Measurements from ENCODE around the gene TTC7B. TPM values are rescaled to one million over a fixed set of nuclear protein-coding genes. Genes with fewer than 3 reads are reported as not detected.

The TTC7B gene
- total RNA-seq, 1 donor from 2014 or later = 6.1 TPM

DNA sequence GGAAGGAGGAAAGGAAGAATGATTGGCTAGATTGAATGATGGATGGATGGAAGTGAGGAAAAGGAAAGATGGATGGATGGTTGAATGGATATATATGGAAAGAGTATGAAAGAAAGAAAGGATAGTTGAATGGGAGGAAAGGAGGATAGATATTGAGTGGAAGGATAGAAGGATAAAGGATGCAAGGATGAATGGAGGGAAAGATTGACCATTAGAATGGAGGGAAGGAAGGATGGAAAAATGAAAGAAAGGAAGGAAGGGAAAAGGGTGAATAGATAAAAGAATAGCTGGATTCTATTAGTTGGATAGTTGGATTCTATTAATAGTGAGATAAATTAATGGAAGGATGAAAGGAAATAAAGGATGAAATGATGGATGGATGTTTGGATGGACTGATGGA is 313.5 kb downstream of the TTC7B start:
- no peaks in the 10 kb centered on the region for H3K9me3 Mint-ChIP-seq
- DNase-seq (ENCODE audit: low spot score) = no peak
- H3K4me1 Mint-ChIP-seq (ENCODE audit: low read depth) = no peaks in the 10 kb centered on the region
- intact Hi-C loops (cut with micrococcal nuclease) = no loop called here
- no peaks in the 10 kb centered on the region for H3K36me3 Mint-ChIP-seq (ENCODE audit: low read depth)
- H3K27ac Mint-ChIP-seq = no peak overlapping the region
- peaks cover 3% of the 10 kb centered on the region for H3K27me3 Mint-ChIP-seq (ENCODE audit: low read depth)
- no peak overlapping the region for H3K4me3 Mint-ChIP-seq (ENCODE audit: low read depth)

DNA sequence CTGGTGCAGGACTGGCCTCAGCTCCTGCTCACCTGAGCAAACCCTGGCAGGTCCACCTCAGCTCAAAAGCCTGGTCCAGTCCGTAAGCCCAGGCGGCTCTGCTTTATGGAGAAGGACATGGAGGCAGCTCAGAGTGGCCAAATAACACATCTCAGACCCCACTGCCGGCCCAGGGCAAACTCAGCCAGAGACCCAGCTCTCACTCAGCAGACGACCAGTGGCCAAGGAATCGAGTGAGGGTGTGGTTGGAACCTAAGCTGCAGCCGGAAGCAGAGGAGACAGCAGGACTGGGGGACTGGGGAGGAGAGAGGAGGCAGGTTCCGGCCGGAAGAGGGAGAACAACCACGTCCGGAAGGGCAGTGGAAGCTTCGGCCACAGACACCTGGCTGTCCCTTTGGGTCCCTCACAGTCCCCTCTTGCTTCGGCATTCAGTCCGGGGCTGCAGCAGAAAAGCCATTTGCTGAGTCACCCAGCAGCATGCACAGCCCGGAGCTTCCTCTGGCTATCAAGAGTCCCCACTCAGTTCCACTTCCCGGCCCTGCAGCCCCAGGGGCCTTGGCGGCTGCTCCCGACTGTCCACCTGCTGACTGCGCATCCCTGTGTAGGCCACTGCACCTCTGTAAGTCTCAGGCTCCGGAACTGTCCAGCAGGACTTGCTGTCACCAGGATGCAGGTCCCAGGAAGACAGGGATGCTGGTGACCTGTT is 315.4 kb downstream of the TTC7B start:
- no peak overlapping the region for H3K4me3 Mint-ChIP-seq (ENCODE audit: low read depth)
- no peaks in the 10 kb centered on the region for H3K4me1 Mint-ChIP-seq (ENCODE audit: low read depth)
- H3K27me3 Mint-ChIP-seq (ENCODE audit: low read depth) = peaks cover 3% of the 10 kb centered on the region
- no peaks in the 10 kb centered on the region for H3K9me3 Mint-ChIP-seq
- no peak overlapping the region for H3K27ac Mint-ChIP-seq
- DNase-seq (ENCODE audit: low spot score) = no peak
- no peaks in the 10 kb centered on the region for H3K36me3 Mint-ChIP-seq (ENCODE audit: low read depth)
- intact Hi-C loops (cut with micrococcal nuclease) = no loop called here

DNA sequence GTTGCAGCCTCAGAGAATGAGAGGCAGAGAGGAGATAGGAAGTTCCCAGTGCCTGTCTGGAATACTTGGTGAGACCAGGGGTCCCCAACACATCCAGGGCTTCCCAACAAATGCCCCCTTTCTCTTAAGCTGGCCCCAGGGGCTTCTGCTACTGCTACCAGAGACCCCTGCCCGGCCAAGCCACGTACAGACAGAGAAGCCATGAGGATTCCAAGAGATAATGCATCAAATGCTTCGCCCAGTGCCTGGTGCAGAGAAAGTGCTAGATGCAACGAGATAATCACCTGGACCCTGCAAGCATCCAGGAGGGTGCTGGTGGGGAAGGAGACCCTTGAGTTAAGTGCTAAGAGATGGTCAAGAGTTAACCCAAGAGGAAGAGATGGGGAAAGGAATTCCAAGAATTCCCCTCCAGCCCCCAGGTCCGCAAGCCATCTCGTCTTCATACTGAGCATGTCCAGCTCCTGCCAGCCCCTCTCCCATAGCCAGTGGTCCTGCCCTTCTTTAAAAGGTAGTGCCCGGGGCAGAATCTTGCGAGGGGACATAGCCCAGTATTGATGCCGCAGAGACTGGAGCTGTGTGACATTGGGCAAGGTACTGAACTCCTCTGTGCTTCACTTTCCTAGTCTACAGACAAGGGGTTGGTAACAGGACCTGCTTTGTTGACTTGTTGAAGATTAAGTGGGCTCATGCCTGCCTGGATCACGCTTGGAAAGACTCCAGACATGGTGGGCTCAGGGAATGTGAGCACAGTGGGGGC is 316.1 kb downstream of the TTC7B start:
- no peaks in the 10 kb centered on the region for H3K4me1 Mint-ChIP-seq (ENCODE audit: low read depth)
- H3K36me3 Mint-ChIP-seq (ENCODE audit: low read depth) = no peaks in the 10 kb centered on the region
- H3K9me3 Mint-ChIP-seq = no peaks in the 10 kb centered on the region
- H3K27ac Mint-ChIP-seq = no peak overlapping the region
- H3K27me3 Mint-ChIP-seq (ENCODE audit: low read depth) = peaks cover 3% of the 10 kb centered on the region
- no peak overlapping the region for H3K4me3 Mint-ChIP-seq (ENCODE audit: low read depth)
- no peak for DNase-seq (ENCODE audit: low spot score)
- intact Hi-C loops (cut with micrococcal nuclease) = no loop called here

- H3K36me3 Mint-ChIP-seq (ENCODE audit: low read depth) = no peaks in the 10 kb centered on the region
- peaks cover 3% of the 10 kb centered on the region for H3K27me3 Mint-ChIP-seq (ENCODE audit: low read depth)
- DNase-seq (ENCODE audit: low spot score) = no peak
These were observed 317.1 kb downstream of the TTC7B start for GRCh38 chr14:90499121-90499520.

GRCh38 chr14:90498198-90498597 is 318.0 kb downstream of the TTC7B start:
- DNase-seq (ENCODE audit: low spot score) = no peak
- Mint-ChIP-seq H3K4me3 (ENCODE audit: low read depth) (no peak overlapping the region), H3K9me3 (no peaks in the 10 kb centered on the region), H3K27me3 (ENCODE audit: low read depth) (peaks cover 3% of the 10 kb centered on the region), H3K4me1 (ENCODE audit: low read depth) (no peaks in the 10 kb centered on the region), H3K36me3 (ENCODE audit: low read depth) (no peaks in the 10 kb centered on the region), H3K27ac (no peak overlapping the region)
- intact Hi-C loops (cut with micrococcal nuclease) = no loop called here

More at GRCh38 chr14:90499121-90499520, 317.1 kb downstream of the TTC7B start:
- Mint-ChIP-seq H3K27ac (no peak overlapping the region), H3K4me3 (ENCODE audit: low read depth) (no peak overlapping the region), H3K9me3 (no peaks in the 10 kb centered on the region), H3K4me1 (ENCODE audit: low read depth) (no peaks in the 10 kb centered on the region)
- intact Hi-C loops (cut with micrococcal nuclease) = no loop called here

DNA sequence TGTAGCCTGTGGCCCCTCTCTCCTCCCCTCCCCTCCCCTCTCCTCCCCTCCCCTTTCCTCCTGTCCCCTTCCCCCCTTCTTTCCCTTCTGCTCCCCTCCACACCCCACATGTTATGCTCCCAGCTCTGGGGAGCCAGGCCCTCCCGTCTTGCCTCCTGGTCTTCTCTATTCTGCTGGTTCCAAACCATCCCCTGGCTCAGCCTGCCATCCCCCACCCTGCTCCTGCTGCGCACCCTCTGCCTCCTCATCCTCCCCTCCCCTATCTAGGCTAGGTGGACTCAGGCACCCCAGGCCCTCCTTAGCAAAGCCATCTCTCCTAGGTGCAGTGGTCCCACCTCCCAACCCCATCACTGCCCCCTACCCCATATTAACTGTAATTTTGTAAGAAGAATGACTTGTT is 319.9 kb downstream of the TTC7B start:
- H3K4me3 Mint-ChIP-seq (ENCODE audit: low read depth) = no peak overlapping the region
- H3K4me1 Mint-ChIP-seq (ENCODE audit: low read depth) = no peaks in the 10 kb centered on the region
- H3K27ac Mint-ChIP-seq = no peak overlapping the region
- no peaks in the 10 kb centered on the region for H3K27me3 Mint-ChIP-seq (ENCODE audit: low read depth)
- no peak for DNase-seq (ENCODE audit: low spot score)
- intact Hi-C loops (cut with micrococcal nuclease) = no loop called here
- no peaks in the 10 kb centered on the region for H3K36me3 Mint-ChIP-seq (ENCODE audit: low read depth)
- no peaks in the 10 kb centered on the region for H3K9me3 Mint-ChIP-seq

DNA sequence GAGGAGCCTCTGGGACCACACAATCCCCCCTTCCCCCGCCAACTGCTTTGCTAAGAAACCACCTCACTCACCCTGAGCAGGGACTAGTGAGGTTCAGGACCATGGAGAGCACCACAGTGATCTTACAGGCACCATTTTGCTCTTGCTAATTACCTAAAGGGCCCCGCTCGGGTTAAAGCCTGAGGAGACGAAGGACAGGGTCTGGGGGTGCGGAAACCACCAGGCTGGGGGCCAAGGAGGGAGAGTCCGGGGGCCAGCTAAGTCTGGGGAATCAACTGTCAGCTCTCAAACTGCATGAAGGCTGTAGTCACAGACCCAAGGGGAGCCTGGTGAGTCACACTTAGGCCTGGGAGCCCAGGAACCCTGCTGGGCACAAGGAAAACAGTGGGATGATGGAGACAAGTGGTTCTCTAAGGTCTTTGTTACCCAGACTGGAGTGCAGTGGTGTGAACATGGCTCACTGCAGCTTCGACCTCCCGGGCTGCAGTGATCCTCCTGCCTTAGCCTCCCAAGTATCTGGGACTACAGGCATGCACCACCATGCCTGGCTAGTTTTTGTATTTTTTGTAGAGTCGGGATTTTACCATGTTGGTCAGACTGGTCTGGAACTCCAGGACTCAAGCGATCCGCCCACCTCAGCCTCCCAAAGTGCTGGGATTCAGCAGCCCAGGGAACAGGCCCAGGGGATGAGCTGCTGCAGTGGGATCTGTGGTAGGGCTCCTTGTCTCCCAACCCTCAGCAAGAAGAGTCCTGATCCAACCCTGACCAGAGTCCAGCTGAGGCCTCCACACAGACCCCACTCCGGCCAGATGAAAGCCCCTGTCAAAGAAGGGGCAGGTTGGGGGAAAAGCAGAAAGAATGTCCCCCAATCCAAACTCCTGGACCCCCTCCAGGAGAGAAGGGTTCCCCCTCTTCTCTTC is 320.6 kb downstream of the TTC7B start:
- no peak overlapping the region for H3K4me3 Mint-ChIP-seq (ENCODE audit: low read depth)
- no peaks in the 10 kb centered on the region for H3K27me3 Mint-ChIP-seq (ENCODE audit: low read depth)
- H3K36me3 Mint-ChIP-seq (ENCODE audit: low read depth) = no peaks in the 10 kb centered on the region
- DNase-seq (ENCODE audit: low spot score) = peak; percentile 39
- H3K9me3 Mint-ChIP-seq = no peaks in the 10 kb centered on the region
- no peak overlapping the region for H3K27ac Mint-ChIP-seq
- no peaks in the 10 kb centered on the region for H3K4me1 Mint-ChIP-seq (ENCODE audit: low read depth)
- intact Hi-C loops (cut with micrococcal nuclease) = no loop called here

- no peaks in the 10 kb centered on the region for H3K36me3 Mint-ChIP-seq (ENCODE audit: low read depth)
These were observed 324.2 kb downstream of the TTC7B start for GRCh38 chr14:90491911-90492531.

GRCh38 chr14:90491221-90491885 is 324.9 kb downstream of the TTC7B start:
- Mint-ChIP-seq H3K36me3 (ENCODE audit: low read depth) (no peaks in the 10 kb centered on the region), H3K4me1 (ENCODE audit: low read depth) (no peaks in the 10 kb centered on the region), H3K4me3 (ENCODE audit: low read depth) (no peak overlapping the region), H3K27ac (no peak overlapping the region), H3K9me3 (no peaks in the 10 kb centered on the region), H3K27me3 (ENCODE audit: low read depth) (no peaks in the 10 kb centered on the region)
- no peak for DNase-seq (ENCODE audit: low spot score)
- intact Hi-C loops (cut with micrococcal nuclease) = no loop called here

More at GRCh38 chr14:90491911-90492531, 324.2 kb downstream of the TTC7B start:
- intact Hi-C loops (cut with micrococcal nuclease) = no loop called here
- Mint-ChIP-seq H3K27ac (no peak overlapping the region), H3K27me3 (ENCODE audit: low read depth) (no peaks in the 10 kb centered on the region), H3K4me1 (ENCODE audit: low read depth) (no peaks in the 10 kb centered on the region), H3K9me3 (no peaks in the 10 kb centered on the region), H3K4me3 (ENCODE audit: low read depth) (no peak overlapping the region)
- no peak for DNase-seq (ENCODE audit: low spot score)

DNA sequence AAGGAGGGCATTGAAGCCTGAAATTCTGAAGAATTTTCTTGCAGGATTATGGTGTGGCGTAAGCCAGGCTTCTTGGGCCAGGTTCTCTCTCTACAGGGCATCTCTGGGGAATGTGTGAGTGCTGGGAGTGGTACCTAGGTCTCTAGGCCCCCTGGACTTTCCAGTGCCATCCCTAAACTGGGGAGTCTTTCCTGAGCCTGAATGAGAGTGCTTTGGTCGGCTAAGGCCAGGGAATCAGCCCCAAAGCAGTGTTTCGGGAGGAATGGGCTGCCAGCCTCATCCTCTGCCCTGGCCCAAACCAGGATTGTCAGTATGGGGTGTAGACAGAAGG is 325.5 kb downstream of the TTC7B start:
- H3K27me3 Mint-ChIP-seq (ENCODE audit: low read depth) = no peaks in the 10 kb centered on the region
- intact Hi-C loops (cut with micrococcal nuclease) = no loop called here
- no peaks in the 10 kb centered on the region for H3K9me3 Mint-ChIP-seq
- no peaks in the 10 kb centered on the region for H3K36me3 Mint-ChIP-seq (ENCODE audit: low read depth)
- no peak for DNase-seq (ENCODE audit: low spot score)
- H3K27ac Mint-ChIP-seq = no peak overlapping the region
- H3K4me3 Mint-ChIP-seq (ENCODE audit: low read depth) = no peak overlapping the region
- H3K4me1 Mint-ChIP-seq (ENCODE audit: low read depth) = no peaks in the 10 kb centered on the region

- DNase-seq (ENCODE audit: low spot score) = no peak
- H3K4me3 Mint-ChIP-seq (ENCODE audit: low read depth) = no peak overlapping the region
- H3K36me3 Mint-ChIP-seq (ENCODE audit: low read depth) = no peaks in the 10 kb centered on the region
- no peaks in the 10 kb centered on the region for H3K4me1 Mint-ChIP-seq (ENCODE audit: low read depth)
- no peaks in the 10 kb centered on the region for H3K27me3 Mint-ChIP-seq (ENCODE audit: low read depth)
- intact Hi-C loops (cut with micrococcal nuclease) = no loop called here
- no peaks in the 10 kb centered on the region for H3K9me3 Mint-ChIP-seq
- H3K27ac Mint-ChIP-seq = no peak overlapping the region
These were observed 326.1 kb downstream of the TTC7B start for GRCh38 chr14:90489916-90490719.
